Hepatocyte (in vitro differentiated cells): Measurements from ENCODE around the gene COL21A1.

Experiments used
- CTCF ChIP-seq: fragments of 200-600 bp; sonication (generic); IDR thresholded peaks from 2 replicates; pipeline ENCODE4 v1.5.1; 2016; ENCODE audit warnings: antibody characterized with exemption, mild to moderate bottlenecking; ENCODE audit not compliant: poor library complexity
- EZH2 ChIP-seq: fragments of 200-600 bp; sonication (generic); IDR thresholded peaks from 2 replicates; pipeline ENCODE4 v1.6.1; 2016; ENCODE audit warnings: antibody characterized with exemption, mild to moderate bottlenecking, borderline replicate concordance
- EZH2phosphoT487 ChIP-seq: fragments of 200-600 bp; sonication (generic); IDR thresholded peaks from one replicate; pipeline ENCODE4 v1.6.1; 2018; ENCODE audit warnings: antibody characterized with exemption, mild to moderate bottlenecking, low read depth, moderate library complexity; ENCODE audit not compliant: unreplicated experiment, severe bottlenecking

DNA sequence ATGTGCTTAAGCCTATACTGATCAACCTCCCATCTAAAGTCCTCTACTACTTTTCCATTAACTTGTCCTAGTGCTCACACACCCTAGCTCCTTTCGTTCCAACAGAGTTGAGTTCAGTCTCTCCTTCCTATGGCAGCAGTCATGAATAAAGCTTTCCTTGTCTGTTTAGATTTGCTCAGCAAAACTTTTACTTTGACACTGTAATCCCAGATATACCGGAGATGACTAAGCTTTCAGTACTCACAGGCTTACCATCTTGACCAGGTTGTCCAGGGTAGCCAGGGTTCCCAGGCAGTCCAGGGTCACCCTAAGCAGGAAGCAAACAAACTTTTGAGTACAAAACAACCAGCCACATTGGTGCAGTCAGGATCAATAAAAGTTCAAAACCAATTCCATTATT is 90.7 kb downstream of the COL21A1 start:
- TF ChIP-seq CTCF: no peak
- TF ChIP-seq EZH2phosphoT487: no peak
- TF ChIP-seq EZH2: no peak
